DMS53 (cell line): ENCODE results near the gene DACT3.
"Not testable (repeated sequence)": the region's sequence is repeated elsewhere in the genome, so short reads cannot be mapped to it uniquely, and the experiment has no call there.

Source experiments
- DNase-seq: peaks from one replicate; lab custom pipeline; 2025; lab: John Stamatoyannopoulos, UW

DACT3 gene

DNA sequence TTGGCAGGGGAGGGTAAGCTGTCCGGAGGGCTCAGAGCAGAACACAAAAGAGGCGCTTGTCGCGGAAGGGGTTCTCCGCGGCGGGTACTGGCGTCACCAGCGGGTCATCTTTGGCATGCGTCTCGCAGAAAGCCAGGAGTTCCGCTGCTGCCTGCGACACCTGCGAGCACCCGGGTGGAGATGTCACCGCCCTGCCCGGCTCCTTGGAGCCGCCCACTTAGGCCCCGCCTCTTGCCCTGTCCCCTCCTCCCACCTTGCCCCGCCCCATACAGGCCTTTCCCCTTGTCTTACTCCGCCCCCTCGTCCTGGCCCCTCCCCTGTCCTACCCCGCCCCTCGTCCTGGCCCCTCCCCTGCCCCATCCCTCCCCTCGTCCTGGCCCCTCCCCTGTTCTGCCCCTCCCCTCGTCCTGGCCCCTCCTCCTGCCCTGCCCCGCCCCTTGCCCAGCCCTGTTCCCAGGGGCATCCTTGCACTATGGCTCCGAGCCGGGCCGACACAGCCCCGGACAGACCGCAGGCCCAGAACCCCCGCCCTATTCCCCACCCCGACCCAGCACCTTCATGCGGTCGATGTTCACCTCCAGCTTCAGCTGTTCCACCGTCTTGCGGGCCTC is 26.8 kb downstream of the DACT3 start:
- DNase-seq = peak; percentile 72

DNA sequence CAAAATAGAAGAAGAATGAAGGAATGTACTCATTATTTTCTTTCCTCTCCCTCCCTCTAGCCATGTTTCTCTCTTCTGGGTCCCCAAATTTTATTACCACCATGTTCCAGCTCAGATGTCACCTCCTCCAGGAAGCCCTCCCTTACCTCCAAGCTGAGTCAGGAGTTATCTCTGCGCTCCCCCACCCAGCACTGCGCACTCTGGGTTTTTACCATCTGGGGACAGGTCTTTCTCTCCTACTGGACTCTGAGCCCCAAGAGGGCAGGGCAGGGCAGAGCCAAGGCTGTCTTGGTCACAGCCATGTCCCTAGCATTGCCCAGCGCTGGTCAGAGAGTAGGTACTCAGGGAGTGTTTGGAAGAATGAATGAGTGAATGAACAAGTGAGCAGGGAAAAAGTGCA is 27.9 kb downstream of the DACT3 start:
- no peak for DNase-seq

DNA sequence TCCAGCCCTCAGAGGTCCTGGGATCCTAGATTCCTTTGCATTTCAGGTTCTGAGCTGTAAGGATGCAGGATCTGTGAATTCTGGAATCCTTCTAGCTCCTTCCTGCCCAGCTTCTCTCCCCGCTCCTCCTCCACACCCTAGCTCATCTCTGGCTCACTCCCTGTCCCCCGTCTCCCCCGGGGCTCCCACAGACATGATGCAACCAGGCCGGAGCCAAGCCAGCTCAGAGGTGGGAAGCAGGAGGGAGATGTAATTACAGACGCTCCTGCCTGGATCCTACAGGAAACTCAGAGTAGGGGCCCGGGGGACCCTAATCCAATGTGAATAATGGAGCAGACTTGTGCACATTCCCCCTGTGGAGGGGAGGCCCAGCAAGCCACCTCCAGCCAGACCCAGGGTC is 29.5 kb downstream of the DACT3 start:
- DNase-seq = no peak

DNA sequence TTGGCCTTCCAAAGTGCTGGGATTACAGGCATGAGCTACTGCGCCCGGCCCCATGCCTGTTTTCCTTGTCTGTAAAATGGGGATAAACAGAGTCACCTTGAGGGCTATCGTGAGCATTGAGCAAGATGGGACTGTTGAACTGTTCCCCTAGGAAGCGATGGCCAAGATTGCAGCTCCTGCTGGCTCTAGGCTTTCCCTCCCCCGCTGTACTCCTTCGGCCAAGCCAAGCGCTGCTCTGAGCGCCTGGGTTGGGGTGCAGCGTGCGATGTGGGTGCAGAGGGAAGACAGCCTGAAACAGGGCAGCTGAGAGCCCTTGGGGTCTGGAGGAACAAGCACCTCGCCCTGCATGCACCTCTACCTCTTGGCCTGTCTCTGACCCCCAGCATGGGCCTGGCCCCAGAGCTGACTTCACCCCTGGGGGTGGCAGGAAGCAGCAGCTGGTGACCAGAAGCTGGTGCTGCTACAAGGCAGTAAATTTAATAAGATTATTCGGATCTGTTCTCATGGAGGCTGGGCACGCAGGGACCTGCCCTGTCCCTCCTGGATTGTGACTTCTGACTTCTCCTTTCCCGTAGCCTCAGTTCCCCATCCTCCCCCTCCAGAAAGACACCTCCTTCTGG is 30.3 kb downstream of the DACT3 start:
- no peak for DNase-seq

DNA sequence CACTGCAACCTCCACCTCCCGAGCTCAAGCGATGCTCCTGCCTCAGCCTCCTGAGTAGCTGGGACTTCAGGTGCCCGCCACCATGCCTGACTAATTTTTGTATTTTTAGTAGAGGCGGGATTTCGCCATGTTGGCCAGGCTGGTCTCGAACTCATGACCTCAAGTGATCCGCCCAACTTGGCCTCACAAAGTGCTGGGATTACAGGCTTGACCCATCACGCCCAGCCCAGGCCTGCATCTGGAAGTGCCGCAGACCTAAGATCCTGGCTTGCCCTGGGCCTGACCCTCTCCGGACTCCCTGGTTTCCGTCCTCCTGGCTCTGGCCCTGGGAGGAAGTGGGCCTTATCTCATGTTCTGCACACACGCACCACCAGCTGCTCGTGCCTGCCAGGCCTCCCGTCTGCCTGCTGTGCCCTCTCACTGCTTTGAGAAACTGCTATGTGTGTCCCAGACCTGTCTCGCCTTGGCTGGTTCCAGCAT is 31.4 kb downstream of the DACT3 start:
- peak; percentile 19 for DNase-seq

DNA sequence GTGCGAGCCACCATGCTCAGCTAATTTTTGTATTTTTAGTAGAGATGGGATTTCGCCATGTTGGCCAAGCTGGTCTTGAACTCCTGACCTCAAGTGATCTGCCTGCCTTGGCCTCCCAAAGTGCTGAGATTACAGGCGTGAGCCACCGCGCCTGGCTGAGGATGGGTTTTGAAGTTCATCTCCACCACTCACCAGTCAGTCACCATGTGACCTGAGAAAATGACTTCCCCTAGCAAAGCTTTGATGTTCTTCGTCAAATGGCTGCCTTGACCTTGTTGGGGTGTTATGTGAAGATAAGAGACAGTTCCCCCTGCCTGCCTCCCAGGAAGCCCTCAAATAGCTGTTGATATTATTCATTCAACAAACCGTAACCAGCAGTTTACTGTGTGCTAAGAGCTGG is 32.0 kb downstream of the DACT3 start:
- DNase-seq = not testable (repeated sequence)

DNA sequence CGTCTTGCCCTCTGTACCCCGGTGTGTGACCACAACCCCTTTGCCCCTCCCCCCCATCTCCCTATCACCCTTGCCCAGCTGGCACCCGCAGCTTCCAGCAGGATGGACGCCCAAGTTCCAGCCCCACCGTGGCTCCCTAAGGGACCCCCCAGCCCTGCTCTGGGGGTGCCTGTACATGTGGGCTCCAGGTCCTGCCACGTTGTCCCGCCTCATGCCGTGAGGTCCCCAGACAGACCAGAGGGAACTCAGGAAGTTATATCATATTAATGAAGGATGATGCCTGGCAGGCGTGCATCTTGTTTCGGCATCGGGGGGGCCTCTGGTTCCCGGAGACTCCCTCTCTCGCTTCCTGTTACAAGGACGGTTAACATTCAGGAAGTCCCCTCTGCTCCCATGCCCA is 34.5 kb downstream of the DACT3 start:
- DNase-seq = no peak

DNA sequence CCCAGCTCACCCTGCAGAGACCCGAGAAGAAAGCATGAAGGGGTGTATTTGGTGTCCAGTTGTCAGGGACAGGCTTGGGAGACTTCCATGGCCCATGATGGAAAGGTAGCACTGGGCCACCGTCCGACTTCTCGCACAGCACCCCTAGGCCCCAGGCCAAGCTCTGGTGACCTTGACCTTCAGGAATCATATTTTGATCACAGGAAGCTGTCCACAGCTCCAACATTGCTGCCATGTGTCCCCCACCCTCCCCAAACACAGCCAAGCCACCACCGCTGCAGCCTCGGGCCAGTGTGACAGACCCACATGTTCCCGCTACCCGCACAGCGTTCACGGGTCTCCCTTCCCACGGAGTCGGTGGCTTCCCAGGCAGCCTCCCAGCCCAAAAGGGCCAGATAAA is 35.3 kb downstream of the DACT3 start:
- no peak for DNase-seq

DNA sequence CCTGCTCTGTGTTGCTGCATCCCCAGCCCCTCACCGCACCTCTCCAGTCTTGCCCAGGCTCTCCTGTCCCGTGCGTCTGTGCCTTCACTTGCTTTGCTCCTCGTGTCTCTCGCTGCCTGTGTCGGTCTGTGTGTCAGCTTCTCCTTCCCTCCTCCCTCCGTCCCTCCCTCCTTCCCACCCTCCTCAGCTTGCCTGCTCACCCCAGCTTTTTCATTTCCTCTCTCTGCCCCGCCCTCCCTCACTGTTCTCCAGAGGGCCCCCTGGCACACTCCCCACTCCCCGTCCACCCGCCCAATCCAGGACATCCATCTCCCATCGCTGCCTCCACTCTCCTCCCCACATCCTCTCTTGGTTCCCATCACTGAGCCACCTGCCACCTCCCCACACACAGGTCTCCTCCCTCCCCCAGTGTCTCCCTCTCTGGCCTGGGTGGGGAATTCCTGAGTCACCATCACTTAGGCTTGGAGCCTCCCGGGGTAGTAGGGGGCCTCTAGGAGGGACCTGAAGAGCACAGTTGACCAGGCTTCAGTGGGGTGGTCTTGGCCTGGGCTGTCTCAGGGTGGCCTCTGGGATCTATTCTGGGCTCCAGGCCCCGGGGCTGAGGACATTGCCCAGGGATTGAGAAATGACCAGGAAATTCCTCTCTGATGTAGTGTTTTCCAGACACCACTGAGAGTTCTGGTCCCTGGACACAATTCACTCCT is 35.9 kb downstream of the DACT3 start, which contains the start of gene PTGIR:
Gene PTGIR, minus strand, starts transcription at position 132 of the 704 bp plus-strand sequence. CDS start 864 bp downstream, outside the sequence.
- peak; percentile 67 for DNase-seq

DNA sequence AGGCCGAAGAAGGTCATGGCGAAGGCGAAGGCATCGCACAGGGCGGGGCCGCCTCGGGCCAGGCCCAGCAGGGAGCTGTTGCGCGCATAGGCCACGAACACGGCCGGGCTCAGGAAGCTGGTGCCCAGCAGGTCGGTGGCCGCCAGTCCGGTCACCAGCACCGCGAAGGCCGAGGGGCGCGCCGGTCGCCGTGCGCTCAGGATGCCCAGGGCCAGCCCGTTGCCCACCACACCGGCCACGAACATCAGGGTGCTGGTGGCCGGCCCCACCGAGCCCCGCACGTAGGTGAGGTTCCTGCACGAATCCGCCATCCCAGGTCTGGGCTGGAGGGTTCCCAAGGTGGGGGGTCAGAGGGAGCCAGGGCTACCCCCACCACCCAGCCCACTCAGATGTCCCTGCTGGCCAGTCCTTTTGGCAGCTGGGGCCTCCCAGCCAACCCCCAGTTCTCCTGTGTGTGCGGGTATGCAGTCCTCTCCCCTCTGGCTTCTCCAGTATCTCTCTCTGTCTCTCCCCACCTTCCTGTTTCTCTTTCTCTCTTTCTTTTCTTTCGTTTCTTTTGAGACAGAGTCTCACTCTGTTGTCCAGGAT is 37.0 kb downstream of the DACT3 start:
- no peak for DNase-seq

DNA sequence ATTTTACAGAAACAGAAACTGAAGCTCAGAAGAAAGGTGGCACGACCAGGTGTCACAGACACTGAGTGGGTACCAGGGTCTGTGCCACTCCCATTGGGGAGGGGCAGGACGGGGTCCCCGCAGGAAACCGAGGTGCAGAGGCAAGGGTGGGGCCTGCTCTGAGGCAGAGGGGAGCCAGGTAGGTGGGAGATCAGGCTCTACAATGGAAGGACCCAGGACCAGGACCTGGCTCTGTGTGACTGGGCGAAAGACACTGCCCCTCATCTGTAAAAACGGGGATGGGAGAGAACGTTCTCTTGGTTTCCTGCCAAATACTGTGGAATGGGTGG is 38.9 kb downstream of the DACT3 start:
- DNase-seq = no peak

DNA sequence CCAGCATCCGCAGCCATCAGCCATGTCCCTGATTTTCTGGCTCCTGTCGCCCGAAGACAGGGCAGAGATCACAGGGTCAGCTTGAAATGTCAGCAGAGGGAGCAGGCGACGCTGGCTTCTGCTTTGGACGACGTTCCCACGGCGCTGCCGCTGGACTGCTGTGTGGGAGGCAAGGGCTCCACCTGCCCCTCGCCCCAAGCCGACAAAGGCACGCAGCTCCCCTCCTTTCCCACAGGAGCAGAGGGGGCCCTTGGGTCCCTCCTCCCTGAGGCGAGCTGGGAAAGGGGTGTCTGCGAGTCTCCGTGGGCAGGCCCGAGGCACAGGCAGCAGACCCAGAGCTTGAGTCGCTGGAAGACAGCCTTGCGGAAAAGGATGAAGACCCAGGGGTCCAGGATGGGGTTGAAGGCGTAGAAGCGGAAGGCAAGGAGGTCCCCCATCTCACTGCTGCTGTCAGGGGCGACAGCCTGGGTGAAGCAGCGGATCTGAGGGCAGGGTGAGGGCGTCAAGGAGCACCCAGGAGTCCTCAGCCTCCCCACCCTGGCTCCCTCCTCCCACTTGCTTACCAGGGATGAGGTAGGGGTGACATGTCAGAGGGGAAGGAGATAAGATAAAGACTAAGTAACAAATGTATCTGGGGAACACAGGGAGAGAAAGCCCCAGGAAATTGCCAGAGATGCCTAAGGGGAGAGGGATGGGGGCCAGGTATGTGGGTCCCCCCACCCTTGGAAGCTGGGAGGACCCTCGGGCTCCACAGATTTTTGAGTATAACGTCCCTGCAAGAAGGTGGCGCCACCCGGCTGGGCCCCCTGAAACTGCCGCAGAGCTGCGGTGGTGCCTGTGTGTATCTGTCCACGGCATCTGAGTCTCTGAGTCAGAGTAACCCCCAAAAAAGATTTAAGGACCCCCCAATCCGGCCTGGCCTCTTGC is 39.5 kb downstream of the DACT3 start:
- DNase-seq = no peak

DNA sequence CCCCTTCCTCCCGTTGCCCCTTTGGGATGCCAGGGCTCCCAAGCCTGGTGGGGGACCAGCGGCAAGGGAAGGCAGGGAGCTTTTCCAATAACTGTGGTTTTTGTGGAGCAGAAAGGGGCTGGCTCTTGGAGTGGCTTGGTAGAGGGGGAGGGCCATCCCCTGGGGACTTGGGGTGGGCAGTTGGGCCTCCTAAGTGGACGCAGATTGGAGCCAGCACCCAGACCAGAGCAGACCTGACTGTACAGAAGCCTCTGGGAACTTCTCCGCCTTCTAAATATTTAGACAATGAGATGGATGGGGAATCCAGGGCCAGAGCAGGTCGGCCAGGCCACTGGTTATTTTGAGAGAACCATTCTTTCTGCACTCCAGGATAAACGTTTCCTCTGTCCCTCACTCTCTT is 40.3 kb downstream of the DACT3 start:
- no peak for DNase-seq

DNA sequence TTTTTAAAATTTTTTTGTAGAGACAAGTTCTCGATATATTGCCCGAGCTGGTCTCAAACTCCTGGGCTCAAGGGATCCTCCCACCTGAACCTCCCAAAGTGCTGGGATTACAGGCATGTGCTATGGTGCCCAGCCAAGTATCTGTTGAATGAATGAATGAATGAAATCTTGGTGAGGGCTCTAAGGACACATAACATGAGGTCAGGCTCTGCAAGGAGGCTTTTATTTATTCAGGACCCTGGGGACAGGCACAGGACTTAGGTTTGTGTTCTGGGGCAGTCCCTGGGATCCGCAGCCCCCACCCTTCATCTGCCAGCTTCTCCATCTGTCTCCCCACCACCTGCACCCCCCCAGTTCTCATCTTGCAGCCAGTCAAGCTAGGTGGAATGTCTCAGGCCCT is 40.7 kb downstream of the DACT3 start:
- no peak for DNase-seq

DNA sequence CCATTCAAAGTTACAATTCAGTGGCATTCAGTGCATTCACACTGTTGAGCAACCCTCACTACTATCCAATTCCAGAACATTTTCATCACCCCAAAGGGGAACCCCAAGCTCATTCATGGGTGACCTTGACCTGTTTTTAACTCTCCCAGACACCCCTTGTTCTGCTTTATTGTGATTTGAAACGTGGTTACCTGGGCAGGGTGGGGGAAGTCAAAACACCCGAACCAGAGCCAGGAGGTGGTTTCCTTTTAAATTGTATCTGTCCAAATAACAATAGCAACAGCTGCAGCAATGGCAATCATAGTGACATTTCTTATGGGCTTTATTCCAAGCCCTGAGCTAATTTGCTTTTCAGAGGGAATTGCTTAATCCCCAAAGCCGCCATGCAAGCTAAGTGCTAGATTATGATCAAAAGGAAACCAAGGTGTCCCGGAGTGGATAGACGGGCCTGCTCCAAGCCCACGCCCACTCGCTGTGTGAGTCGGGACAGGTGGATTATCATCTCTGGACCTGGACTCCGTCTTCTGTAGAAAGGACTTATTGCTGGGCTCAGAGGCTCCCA is 42.2 kb downstream of the DACT3 start:
- DNase-seq = no peak

DNA sequence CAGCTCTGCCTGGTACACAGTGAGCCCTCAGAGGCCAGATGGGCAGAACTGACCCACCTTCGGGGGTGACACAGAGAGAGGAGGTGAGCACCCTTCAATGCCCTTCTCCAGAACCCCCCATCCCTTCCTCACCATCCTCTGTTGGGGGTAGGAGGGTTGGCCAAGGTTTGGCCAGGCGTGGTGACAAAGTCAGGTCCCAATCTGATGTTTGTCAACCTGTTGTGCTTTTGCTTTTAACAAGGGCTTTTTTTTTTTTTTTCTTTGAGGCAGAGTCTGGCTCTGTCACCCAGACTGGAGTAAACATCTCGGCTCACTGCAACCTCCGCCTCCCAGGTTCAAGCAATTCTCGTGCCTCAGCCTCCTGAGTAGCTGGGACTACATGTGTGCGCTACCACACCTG is 43.4 kb downstream of the DACT3 start:
- peak; percentile 22 for DNase-seq

DNA sequence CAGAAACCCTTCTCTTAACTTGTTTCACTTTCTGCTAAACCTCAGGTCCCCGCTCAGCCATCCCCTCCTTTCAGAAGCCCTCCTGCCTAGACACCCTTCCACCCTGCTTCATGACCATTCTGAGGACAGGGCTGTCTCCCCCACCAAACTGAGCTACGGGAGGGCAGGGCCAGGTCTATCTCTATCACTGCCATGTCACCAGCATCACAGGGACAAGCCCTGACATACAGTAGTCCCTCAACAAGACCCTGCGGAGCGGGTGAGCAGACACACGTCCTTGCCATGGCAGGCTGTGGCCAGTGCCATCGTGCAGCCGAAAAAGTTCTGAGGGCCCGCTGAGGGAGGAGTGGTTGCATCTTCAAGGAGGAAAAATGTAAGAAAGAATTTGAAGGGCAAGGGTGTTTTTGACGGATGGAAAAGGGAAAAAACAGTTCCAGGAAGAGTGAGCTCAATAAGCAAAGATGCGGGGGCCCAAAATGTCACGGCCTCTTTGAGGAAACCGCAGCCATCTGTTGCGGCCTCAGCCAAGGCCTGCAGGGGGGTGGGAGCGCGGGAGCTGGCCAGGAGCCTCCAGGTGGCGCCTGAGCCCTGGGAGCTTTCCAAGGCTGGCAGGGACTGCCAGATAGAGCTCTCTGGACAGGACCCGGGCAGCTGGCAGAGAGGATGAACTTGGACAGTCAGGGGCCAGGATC is 44.2 kb downstream of the DACT3 start:
- peak; percentile 87 for DNase-seq

DNA sequence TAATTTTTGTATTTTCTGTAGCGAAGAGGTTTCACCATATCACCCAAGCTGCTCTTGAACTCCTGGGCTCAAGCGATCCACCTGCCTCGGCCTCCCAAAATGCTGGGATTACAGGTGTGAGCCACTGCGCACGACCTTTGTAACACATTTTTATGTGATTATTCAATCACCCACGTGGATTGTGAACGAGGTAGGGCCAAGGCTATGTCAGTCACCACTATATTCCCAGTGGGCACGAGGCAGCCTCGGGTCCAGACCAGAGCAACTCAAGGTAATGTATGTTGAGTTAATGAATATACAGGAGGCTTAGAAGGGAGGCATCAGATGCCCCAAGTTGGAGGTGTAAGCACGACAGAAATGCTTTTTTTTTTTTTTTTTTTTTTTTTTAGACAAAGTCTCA is 45.0 kb downstream of the DACT3 start:
- DNase-seq = no peak

DNA sequence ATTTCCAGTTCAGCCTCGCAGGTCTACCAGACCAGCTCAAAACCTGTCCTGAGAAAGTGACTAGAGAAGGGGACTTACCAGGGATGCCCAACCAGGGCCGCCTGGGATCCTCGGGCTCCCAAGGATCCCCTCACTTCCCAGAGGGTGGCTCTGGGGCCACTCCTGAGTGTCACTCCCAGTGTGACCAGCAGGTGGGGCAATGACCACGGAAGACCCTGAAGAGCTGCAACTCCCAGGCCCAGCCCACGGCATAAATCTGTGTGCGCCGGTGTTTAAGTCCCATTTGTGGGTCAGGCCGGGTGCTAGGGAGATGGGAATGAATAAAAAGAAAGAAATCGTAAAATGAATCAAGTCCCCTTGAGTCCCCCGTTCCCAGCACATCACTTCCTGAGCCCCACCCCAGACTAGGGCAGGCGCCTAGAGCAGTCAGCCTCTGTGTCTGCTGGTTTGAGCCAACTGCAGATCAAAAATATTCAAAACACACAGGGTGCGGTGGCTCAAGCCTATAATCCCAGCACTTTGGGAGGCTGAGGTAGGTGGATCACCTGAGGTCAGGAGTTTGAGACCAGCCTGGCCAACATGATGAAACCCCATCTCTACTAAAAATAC is 46.8 kb downstream of the DACT3 start:
- DNase-seq = peak; percentile 86

DNA sequence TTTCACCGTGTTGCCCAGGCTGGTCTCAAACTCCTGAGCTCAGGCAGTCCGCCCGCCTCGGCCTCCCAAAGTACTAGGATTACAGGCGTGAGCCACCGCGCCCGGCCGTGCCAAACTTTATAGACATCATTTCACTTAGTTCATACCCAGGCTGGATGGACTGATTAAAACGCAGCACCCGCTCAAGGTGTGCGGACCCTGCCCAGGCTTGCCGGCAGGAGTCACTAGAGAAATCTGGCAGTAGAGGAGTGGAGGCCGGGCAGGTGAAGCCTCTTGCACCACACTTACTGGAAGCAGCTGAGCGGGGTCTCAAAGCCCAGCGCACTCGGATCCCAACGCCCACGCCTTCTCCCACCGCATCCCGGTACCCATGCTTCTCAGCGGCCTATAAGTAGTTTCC is 47.5 kb downstream of the DACT3 start:
- no peak for DNase-seq

DNA sequence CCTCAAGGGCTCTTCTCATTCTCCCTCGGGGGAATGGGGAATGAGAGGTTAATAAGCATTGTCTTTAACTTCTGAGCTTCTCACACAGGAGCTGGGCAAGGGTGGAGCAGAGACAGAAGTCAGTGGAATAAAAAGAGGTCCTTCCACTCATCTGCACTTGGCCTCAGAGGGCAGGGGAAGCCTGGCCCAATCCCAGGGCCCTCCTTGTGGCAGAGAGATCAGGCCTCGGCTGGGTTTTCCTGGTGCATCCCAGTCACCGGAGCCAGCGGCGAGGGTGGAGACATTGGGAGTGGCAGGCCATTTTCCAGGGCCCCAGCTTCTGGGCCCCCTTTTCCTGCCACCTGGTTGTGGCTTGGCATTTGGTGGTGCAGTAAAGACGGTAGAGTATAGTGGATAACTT is 49.2 kb downstream of the DACT3 start:
- DNase-seq = no peak
